ENCODE measurements around the gene SF1.

- no peak for TF ChIP-seq EZH2 (IDR thresholded peaks at IDR 0.05; ENCODE audit: borderline replicate concordance, low read depth, low read length, poor library complexity, severe bottlenecking)
- TF ChIP-seq CTCF (conservative IDR thresholded peaks at IDR 0.05; ENCODE audit: low read depth, low read length), result no peak
Measured at GRCh38 chr11:64766881-64767280, 11.5 kb downstream of the SF1 start.
